ENCODE measurements around the gene ZBTB37.
A peak's percentile ranks its signal among the peaks of the same experiment; 100 is the strongest.
"Not testable (repeated sequence)": the region's sequence is repeated elsewhere in the genome, so short reads cannot be mapped to it uniquely, and the experiment has no call there.

Gene ZBTB37

GRCh38 chr1:173868266-173869020 lies at the start of gene ZBTB37:
TSS of gene ZBTB37 (plus strand) at chr1:173868380. CDS start at chr1:173870226, 1,846 bp downstream.
- H3K36me3 Mint-ChIP-seq: peaks cover 51 to 67% of the 10 kb centered on the region in 2 donors
- ATAC-seq (replicated peaks) (peak; percentile 74 to 78), DNase-seq (peak; percentile 93)
- H3K27me3 Mint-ChIP-seq: no peaks in the 10 kb centered on the region
- H3K9me3 Mint-ChIP-seq: no peaks in the 10 kb centered on the region
- H3K4me3 Mint-ChIP-seq: peak within 1 kb of the TSS; percentile 93 to 97
- peak within 1 kb of the TSS; percentile 99 for H3K27ac Mint-ChIP-seq
- peaks cover 36 to 65% of the 10 kb centered on the region in 2 donors for H3K4me1 Mint-ChIP-seq

GRCh38 chr1:173818459-173818858 lies 49.7 kb upstream of the ZBTB37 start:
- H3K9me3 Mint-ChIP-seq: peaks cover 0 to 3% of the 10 kb centered on the region in 2 donors
- no peak for ATAC-seq (replicated peaks)
- no peak overlapping the region for H3K4me3 Mint-ChIP-seq
- H3K36me3 Mint-ChIP-seq: peaks cover 30 to 44% of the 10 kb centered on the region in 2 donors
- H3K4me1 Mint-ChIP-seq: peaks cover 24 to 45% of the 10 kb centered on the region in 2 donors
- no peak for DNase-seq
- H3K27me3 Mint-ChIP-seq: no peaks in the 10 kb centered on the region
- H3K27ac Mint-ChIP-seq: no peak overlapping the region

- Mint-ChIP-seq H3K9me3 (no peaks in the 10 kb centered on the region), H3K27ac (no peak overlapping the region), H3K27me3 (no peaks in the 10 kb centered on the region), H3K4me3 (no peak overlapping the region), H3K36me3 (peaks cover 20 to 24% of the 10 kb centered on the region in 2 donors), H3K4me1 (peaks cover 16 to 33% of the 10 kb centered on the region in 2 donors)
- no peak for DNase-seq
- ATAC-seq (replicated peaks): no peak
Measured at GRCh38 chr1:173821680-173822079, 46.5 kb upstream of the ZBTB37 start.

- ATAC-seq (replicated peaks) (peak in 1 of 2 donors; percentile 40), DNase-seq (no peak)
- H3K9me3 Mint-ChIP-seq: no peaks in the 10 kb centered on the region
- H3K27me3 Mint-ChIP-seq: no peaks in the 10 kb centered on the region
- H3K27ac Mint-ChIP-seq: peak overlapping the region; percentile 99
- peaks cover 13 to 20% of the 10 kb centered on the region in 2 donors for H3K36me3 Mint-ChIP-seq
- H3K4me3 Mint-ChIP-seq: peak overlapping the region; percentile 93 to 98
- H3K4me1 Mint-ChIP-seq: peaks cover 20 to 43% of the 10 kb centered on the region in 2 donors
Measured at GRCh38 chr1:173823781-173824314, 44.3 kb upstream of the ZBTB37 start.

GRCh38 chr1:173824315-173825081 lies 43.7 kb upstream of the ZBTB37 start, which contains the start of the genes CENPL and DARS2:
TSS of gene CENPL (minus strand) at chr1:173824883. CDS start at chr1:173811299, 13,584 bp downstream.
TSS of gene DARS2 (plus strand) at chr1:173824673. CDS start at chr1:173825230, 557 bp downstream.
- H3K9me3 Mint-ChIP-seq: no peaks in the 10 kb centered on the region
- H3K36me3 Mint-ChIP-seq: peaks cover 16 to 23% of the 10 kb centered on the region in 2 donors
- peaks cover 20 to 47% of the 10 kb centered on the region in 2 donors for H3K4me1 Mint-ChIP-seq
- H3K27ac Mint-ChIP-seq: peak within 1 kb of the TSS; percentile 99
- DNase-seq (peak; percentile 92), ATAC-seq (replicated peaks) (peak; percentile 87 to 89)
- peak within 1 kb of the TSS; percentile 93 to 98 for H3K4me3 Mint-ChIP-seq
- H3K27me3 Mint-ChIP-seq: no peaks in the 10 kb centered on the region

- no peaks in the 10 kb centered on the region for H3K27me3 Mint-ChIP-seq
- peaks cover 13 to 36% of the 10 kb centered on the region in 2 donors for H3K4me1 Mint-ChIP-seq
- DNase-seq (no peak), ATAC-seq (replicated peaks) (no peak)
- peaks cover 8 to 21% of the 10 kb centered on the region in 2 donors for H3K36me3 Mint-ChIP-seq
- H3K4me3 Mint-ChIP-seq: no peak overlapping the region
- H3K27ac Mint-ChIP-seq: no peak overlapping the region
- no peaks in the 10 kb centered on the region for H3K9me3 Mint-ChIP-seq
Measured at GRCh38 chr1:173827611-173828010, 40.6 kb upstream of the ZBTB37 start.

- H3K27ac Mint-ChIP-seq: no peak overlapping the region
- H3K4me3 Mint-ChIP-seq: no peak overlapping the region
- peaks cover 10 to 28% of the 10 kb centered on the region in 2 donors for H3K36me3 Mint-ChIP-seq
- H3K27me3 Mint-ChIP-seq: no peaks in the 10 kb centered on the region
- ATAC-seq (replicated peaks): no peak
- H3K9me3 Mint-ChIP-seq: no peaks in the 10 kb centered on the region
- peaks cover 1 to 5% of the 10 kb centered on the region in 2 donors for H3K4me1 Mint-ChIP-seq
- no peak for DNase-seq
Measured at GRCh38 chr1:173832748-173833147, 35.4 kb upstream of the ZBTB37 start.

GRCh38 chr1:173852105-173852504 lies 16.1 kb upstream of the ZBTB37 start:
- Mint-ChIP-seq H3K27me3 (no peaks in the 10 kb centered on the region), H3K4me3 (no peak overlapping the region), H3K9me3 (no peaks in the 10 kb centered on the region), H3K27ac (no peak overlapping the region), H3K36me3 (peaks cover 34 to 53% of the 10 kb centered on the region in 2 donors), H3K4me1 (no peaks in the 10 kb centered on the region)
- DNase-seq: no peak
- no peak for ATAC-seq (replicated peaks)

- no peaks in the 10 kb centered on the region for H3K27me3 Mint-ChIP-seq
- ATAC-seq (replicated peaks) (no peak), DNase-seq (no peak)
- H3K4me1 Mint-ChIP-seq: no peaks in the 10 kb centered on the region
- H3K27ac Mint-ChIP-seq: no peak overlapping the region
- no peaks in the 10 kb centered on the region for H3K9me3 Mint-ChIP-seq
- H3K36me3 Mint-ChIP-seq: peaks cover 33 to 54% of the 10 kb centered on the region in 2 donors
- no peak overlapping the region for H3K4me3 Mint-ChIP-seq
Measured at GRCh38 chr1:173853074-173853473, 15.1 kb upstream of the ZBTB37 start.

GRCh38 chr1:173856014-173856413 lies 12.2 kb upstream of the ZBTB37 start:
- no peak overlapping the region for H3K4me3 Mint-ChIP-seq
- H3K9me3 Mint-ChIP-seq: no peaks in the 10 kb centered on the region
- no peak for ATAC-seq (replicated peaks)
- no peak for DNase-seq
- H3K36me3 Mint-ChIP-seq: peaks cover 28 to 45% of the 10 kb centered on the region in 2 donors
- peak overlapping the region; percentile 7 for H3K27ac Mint-ChIP-seq
- H3K4me1 Mint-ChIP-seq: no peaks in the 10 kb centered on the region
- H3K27me3 Mint-ChIP-seq: no peaks in the 10 kb centered on the region

GRCh38 chr1:173856903-173857302 lies 11.3 kb upstream of the ZBTB37 start:
- Mint-ChIP-seq H3K4me3 (no peak overlapping the region), H3K4me1 (no peaks in the 10 kb centered on the region), H3K36me3 (peaks cover 24 to 46% of the 10 kb centered on the region in 2 donors), H3K27ac (no peak overlapping the region), H3K27me3 (no peaks in the 10 kb centered on the region), H3K9me3 (no peaks in the 10 kb centered on the region)
- DNase-seq (no peak), ATAC-seq (replicated peaks) (no peak)

GRCh38 chr1:173857363-173857917 lies 10.7 kb upstream of the ZBTB37 start:
- H3K27me3 Mint-ChIP-seq: no peaks in the 10 kb centered on the region
- H3K4me3 Mint-ChIP-seq: no peak overlapping the region
- H3K36me3 Mint-ChIP-seq: peaks cover 23 to 47% of the 10 kb centered on the region in 2 donors
- H3K4me1 Mint-ChIP-seq: no peaks in the 10 kb centered on the region
- H3K9me3 Mint-ChIP-seq: no peaks in the 10 kb centered on the region
- ATAC-seq (replicated peaks): no peak
- H3K27ac Mint-ChIP-seq: peak overlapping the region; percentile 51
- DNase-seq: no peak

- DNase-seq; ATAC-seq (replicated peaks); H3K4me1 Mint-ChIP-seq; H3K9me3 Mint-ChIP-seq; H3K27me3 Mint-ChIP-seq; H3K4me3 Mint-ChIP-seq: not testable (repeated sequence)
- Mint-ChIP-seq H3K36me3 (peaks cover 24 to 56% of the 10 kb centered on the region in 2 donors), H3K27ac (peak overlapping the region; percentile 51)
Measured at GRCh38 chr1:173859547-173859946, 8.6 kb upstream of the ZBTB37 start.

GRCh38 chr1:173860065-173860464 lies 8.1 kb upstream of the ZBTB37 start:
- DNase-seq (no peak), ATAC-seq (replicated peaks) (no peak)
- H3K27ac Mint-ChIP-seq: no peak overlapping the region
- H3K4me1 Mint-ChIP-seq: peaks cover 8 to 15% of the 10 kb centered on the region in 2 donors
- H3K4me3 Mint-ChIP-seq: no peak overlapping the region
- no peaks in the 10 kb centered on the region for H3K27me3 Mint-ChIP-seq
- no peaks in the 10 kb centered on the region for H3K9me3 Mint-ChIP-seq
- H3K36me3 Mint-ChIP-seq: peaks cover 27 to 57% of the 10 kb centered on the region in 2 donors
